Lower leg skin (tissue), 4 donors: ENCODE measurements around the gene DOCK11. TPM values are rescaled to one million over a fixed set of nuclear protein-coding genes. Genes with fewer than 3 reads are reported as not detected.

Experiments used
- DNase-seq, 2 donors: peaks; one replicate each; pipeline ENCODE4 v3.0.0-alpha.2; 2019; ENCODE audit warnings: low spot score in 2 of 2
- H3K4me3 ChIP-seq: fragments of 200-600 bp; sonication (generic); 2 replicates; pipeline ENCODE4 v1.5.1; 2017; ENCODE audit warnings: mild to moderate bottlenecking, low read depth; ENCODE audit not compliant: poor library complexity, severe bottlenecking
- CTCF ChIP-seq, 3 donors: fragments of 450-650 bp; IDR thresholded peaks; one replicate each; pipeline ENCODE4 v1.5.1; 2016; ENCODE audit warnings: antibody characterized with exemption in 3 of 3, mild to moderate bottlenecking in 3 of 3, moderate library complexity in 2 of 3
- POLR2A ChIP-seq, 2 donors: fragments of 450-650 bp; IDR thresholded peaks; one replicate each; pipeline ENCODE4 v1.6.1; 2016 to 2017; ENCODE audit warnings: antibody characterized with exemption in 2 of 2, mild to moderate bottlenecking in 1 of 2, moderate library complexity in 1 of 2
- WGBS, 2 donors: methylation state at CpG; one replicate each; pipeline ENCODE4 v1.1.5; 2018; 5-methylcytosine and 5-hydroxymethylcytosine counted together
- intact Hi-C: fragments of 100-400 bp; cut with DNase I; formaldehyde crosslinking; loops from one replicate; pipeline ENCODE4 v1.15.0; 2023; ENCODE audit warnings: low total_unique reads
- total RNA-seq, 4 donors: library from RNA; depleted of rRNA; stranded (reverse); fragments of >200 nt; gene quantifications; one replicate each; pipeline ENCODE4 v1.1.0, GENCODE V29; 2016

The DOCK11 gene
- total RNA-seq, 4 donors from 2014 or later: 3.5 to 11.1 (median 5.5) TPM

GRCh38 chrX:118631586-118631985 is 136.0 kb downstream of the DOCK11 start:
- WGBS, 2 donors: 73 to 89% methylated on average over 1 of the region's 1 CpG
- intact Hi-C loops: no loop called here
- TF ChIP-seq CTCF (IDR thresholded peaks at IDR 0.05) (no peak), POLR2A (IDR thresholded peaks at IDR 0.05) (no peak)
- H3K4me3 ChIP-seq: no peak overlapping the region
- no peak for DNase-seq

GRCh38 chrX:118632862-118633261 is 137.2 kb downstream of the DOCK11 start:
- 69 to 74% methylated on average over 4 of the region's 4 CpGs for WGBS, 2 donors
- TF ChIP-seq CTCF (IDR thresholded peaks at IDR 0.05): no peak
- no peak for TF ChIP-seq POLR2A (IDR thresholded peaks at IDR 0.05)
- H3K4me3 ChIP-seq: no peak overlapping the region
- no peak for DNase-seq
- intact Hi-C loops: no loop called here

- TF ChIP-seq POLR2A (IDR thresholded peaks at IDR 0.05) (no peak), CTCF (IDR thresholded peaks at IDR 0.05) (no peak)
- intact Hi-C loops: no loop called here
- no peak overlapping the region for H3K4me3 ChIP-seq
- DNase-seq: no peak
- WGBS, 2 donors: 82 to 91% methylated on average over 6 of the region's 6 CpGs
These were observed 137.9 kb downstream of the DOCK11 start for GRCh38 chrX:118633530-118633929.

GRCh38 chrX:118634336-118634735 is 138.7 kb downstream of the DOCK11 start:
- intact Hi-C loops: no loop called here
- H3K4me3 ChIP-seq: no peak overlapping the region
- DNase-seq: no peak
- WGBS, 2 donors: 88 to 97% methylated on average over 18 of the region's 18 CpGs
- TF ChIP-seq CTCF (IDR thresholded peaks at IDR 0.05) (no peak), POLR2A (IDR thresholded peaks at IDR 0.05) (no peak)

GRCh38 chrX:118637997-118638396 is 142.4 kb downstream of the DOCK11 start:
- intact Hi-C loops: no loop called here

More at GRCh38 chrX:118637997-118638396, 142.4 kb downstream of the DOCK11 start:
- WGBS, 2 donors: 17 to 34% methylated on average over 2 of the region's 2 CpGs
- no peak for TF ChIP-seq CTCF (IDR thresholded peaks at IDR 0.05)
- no peak for TF ChIP-seq POLR2A (IDR thresholded peaks at IDR 0.05)
- DNase-seq: no peak
- H3K4me3 ChIP-seq: no peak overlapping the region
